MV-4-11 (cell line): ENCODE measurements around the gene NUDT22.
A peak's percentile ranks its signal among the peaks of the same experiment; 100 is the strongest.

ENCODE experiments used
- DNase-seq: peaks from one replicate; lab custom pipeline; 2025; lab: John Stamatoyannopoulos, UW

NUDT22 gene

DNA sequence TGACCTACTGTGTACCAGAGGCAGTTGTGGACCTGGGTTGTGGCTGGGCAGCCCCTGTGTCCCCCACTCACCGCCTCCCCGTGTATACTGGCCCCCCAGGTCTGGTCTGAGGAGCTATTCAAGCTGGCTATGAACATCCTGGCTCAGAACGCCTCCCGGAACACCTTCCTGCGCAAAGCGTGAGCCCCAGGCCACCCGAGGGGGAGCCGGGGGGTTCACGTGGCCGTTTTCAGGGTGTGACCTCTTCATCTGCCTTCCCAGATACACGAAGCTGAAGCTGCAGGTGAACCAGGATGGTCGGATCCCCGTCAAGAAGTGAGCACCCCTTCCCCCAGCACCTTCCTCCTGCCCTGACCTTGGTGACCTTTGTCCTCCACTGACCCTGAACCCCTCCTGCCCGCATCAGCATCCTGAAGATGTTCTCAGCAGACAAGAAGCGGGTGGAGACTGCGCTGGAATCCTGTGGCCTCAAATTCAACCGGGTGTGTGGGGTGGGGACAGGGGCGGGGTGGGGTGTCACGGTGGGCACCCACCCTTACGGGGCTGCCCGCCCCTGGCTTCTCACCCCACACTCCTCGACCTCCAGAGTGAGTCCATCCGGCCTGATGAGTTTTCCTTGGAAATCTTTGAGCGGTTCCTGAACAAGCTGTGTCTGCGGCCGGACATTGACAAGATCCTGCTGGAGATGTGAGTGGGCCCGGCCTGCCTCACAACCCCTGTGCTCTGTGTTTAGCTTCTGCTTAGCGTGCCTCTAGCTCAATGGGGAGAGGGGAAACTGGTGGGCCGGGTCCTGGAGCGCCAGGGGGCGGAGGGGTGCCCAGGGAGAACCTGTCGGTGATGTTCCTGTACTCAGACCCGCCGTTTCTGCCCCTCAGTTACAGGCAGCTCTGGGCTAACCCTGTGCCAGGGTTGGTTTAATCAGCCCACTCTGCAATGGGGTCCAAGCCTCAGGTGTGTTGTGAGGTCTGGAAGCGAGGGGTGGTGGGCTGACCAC, 29.4 kb downstream of the NUDT22 start:
- no peak for DNase-seq

GRCh38 chr11:64256300-64256699, 30.2 kb downstream of the NUDT22 start:
- DNase-seq, result no peak

- no peak for DNase-seq
Measured at GRCh38 chr11:64258356-64258755, 32.3 kb downstream of the NUDT22 start.

- no peak for DNase-seq
Measured at GRCh38 chr11:64258946-64259532, 33.0 kb downstream of the NUDT22 start.

- DNase-seq, result no peak
Measured at GRCh38 chr11:64259533-64260067, 33.5 kb downstream of the NUDT22 start.

- no peak for DNase-seq
Measured at GRCh38 chr11:64260147-64260708, 34.2 kb downstream of the NUDT22 start.

GRCh38 chr11:64261556-64262080, 35.5 kb downstream of the NUDT22 start:
- DNase-seq, result no peak

- no peak for DNase-seq
Measured at GRCh38 chr11:64262271-64263002, 36.4 kb downstream of the NUDT22 start.

GRCh38 chr11:64263021-64263946, 37.2 kb downstream of the NUDT22 start:
- peak; percentile 61 for DNase-seq

GRCh38 chr11:64263947-64264317, 37.9 kb downstream of the NUDT22 start:
- DNase-seq, result no peak

- no peak for DNase-seq
Measured at GRCh38 chr11:64264371-64264852, 38.3 kb downstream of the NUDT22 start.

DNA sequence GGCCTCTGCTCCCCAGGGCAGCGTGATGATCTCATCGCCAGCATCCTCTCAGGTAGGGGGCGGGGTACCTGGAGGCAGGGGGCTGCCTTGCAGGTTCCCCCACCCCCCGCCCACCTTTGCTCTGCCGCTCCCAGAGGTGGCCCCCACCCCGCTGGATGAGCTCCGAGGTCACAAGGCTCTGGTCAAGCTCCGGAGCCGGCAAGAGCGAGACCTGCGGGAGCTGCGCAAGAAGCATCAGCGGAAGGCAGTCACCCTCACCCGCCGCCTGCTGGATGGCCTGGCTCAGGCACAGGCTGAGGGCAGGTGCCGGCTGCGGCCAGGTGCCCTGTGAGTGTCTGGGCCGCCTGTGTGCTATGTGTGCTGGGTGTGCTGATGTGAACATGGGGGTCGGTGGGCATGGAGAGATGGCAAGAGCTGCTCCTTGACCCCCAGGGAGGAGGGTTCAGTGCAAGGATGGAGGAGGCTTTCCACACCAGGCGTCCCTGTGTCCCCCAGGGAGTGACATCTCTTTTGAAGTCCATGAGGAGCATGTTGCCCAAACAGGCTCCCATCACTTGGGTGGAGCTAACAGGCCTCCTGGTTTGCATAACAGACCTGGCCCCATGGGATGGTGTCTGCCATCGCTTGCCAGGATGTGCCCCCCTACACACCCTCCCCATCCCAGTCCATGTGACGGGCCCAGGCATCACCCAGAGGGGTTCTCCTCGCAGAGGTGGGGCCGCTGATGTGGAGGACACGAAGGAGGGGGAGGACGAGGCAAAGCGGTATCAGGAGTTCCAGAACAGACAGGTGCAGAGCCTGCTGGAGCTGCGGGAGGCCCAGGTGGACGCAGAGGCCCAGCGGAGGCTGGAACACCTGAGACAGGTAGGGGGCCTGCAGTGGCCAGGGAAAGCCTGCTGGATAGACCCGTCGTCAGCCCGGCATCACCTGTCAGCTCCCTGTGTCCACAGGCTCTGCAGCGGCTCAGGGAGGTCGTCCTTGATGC, 39.4 kb downstream of the NUDT22 start:
- DNase-seq, result no peak

- DNase-seq, result no peak
Measured at GRCh38 chr11:64266339-64266738, 40.3 kb downstream of the NUDT22 start.

DNA sequence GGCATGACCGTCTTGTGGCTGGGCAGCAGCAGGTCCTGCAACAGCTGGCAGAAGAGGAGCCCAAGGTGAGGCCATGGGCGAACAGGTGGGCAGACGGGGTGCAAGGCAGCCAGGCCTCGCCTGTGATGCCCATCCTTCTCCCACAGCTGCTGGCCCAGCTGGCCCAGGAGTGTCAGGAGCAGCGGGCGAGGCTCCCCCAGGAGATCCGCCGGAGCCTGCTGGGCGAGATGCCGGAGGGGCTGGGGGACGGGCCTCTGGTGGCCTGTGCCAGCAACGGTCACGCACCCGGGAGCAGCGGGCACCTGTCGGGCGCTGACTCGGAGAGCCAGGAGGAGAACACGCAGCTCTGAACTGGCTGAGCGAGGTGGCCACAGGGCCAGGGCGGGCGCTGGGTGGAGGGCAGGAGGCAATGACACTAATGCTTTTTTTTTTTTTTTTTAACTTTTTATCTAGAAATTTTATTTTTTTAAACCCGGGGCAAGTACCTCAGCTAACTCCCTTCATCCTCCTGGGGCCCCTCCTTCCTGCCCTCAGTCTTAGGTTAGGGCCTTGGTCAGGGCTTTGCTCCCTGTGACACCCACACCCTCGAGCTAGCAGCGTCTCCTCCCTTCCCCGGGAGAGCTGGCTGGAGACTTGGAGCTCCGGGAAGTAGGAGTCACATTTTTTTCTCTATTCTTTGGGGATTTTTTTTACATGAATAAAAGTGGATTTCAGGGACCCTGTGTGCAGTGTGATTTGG, 41.3 kb downstream of the NUDT22 start:
- DNase-seq, result no peak

GRCh38 chr11:64268025-64268892, 42.2 kb downstream of the NUDT22 start:
- peak; percentile 68 for DNase-seq

DNA sequence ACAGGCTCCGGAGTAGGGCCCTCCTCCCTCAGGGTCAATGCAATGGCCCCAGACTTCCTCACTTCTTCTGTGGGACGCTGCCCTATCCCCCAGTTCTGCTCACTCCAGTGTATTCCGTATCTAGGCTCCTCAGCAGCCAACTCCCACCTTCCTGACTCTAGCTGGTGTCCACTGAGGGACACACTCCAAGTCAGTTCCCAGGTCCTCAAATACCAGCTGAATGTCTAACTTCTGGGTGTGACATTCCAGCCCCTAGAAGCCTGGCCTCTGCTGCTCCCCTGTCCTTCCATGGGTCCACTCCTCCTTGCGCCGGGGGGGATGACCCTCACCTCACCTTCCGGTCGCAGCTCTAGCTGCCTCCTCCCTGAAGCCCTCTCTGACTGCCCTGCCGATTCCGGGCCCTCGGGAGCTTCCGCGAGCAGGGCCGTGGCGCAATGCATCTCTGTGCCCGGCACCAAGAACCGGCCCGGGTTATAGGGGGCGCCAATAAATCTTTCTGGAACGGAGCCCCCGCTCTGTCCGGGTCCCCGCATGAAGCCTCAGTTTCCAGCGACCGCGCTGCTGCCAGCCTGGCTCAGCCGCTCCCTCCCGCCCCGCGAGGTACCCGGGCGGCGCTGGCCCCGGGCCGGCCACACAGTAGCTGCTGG, 42.9 kb downstream of the NUDT22 start:
- DNase-seq, result peak; percentile 69
